MCF 10A (cell line): ENCODE results near the gene C14orf132. TPM values are rescaled to one million over a fixed set of nuclear protein-coding genes. Genes with fewer than 3 reads are reported as not detected.

ENCODE experiments used
- BruUV-seq: library from RNA; stranded (reverse); fragments of 400-500 nt; replicated peaks from 2 replicates; lab custom pipeline; 2021; lab: Mats Ljungman, UMichigan
- CTCF ChIA-PET: fragments of 300-600 bp; sonication (Branson Sonifier 250); formaldehyde crosslinking; extraction: SDS; loops from one replicate; lab custom pipeline; 2021; ENCODE audit warnings: antibody characterized with exemption, inconsistent platforms; lab: Yijun Ruan, JAX
- POLR2A ChIA-PET: fragments of 300-600, 350-650 bp; sonication (Branson Sonifier 250); formaldehyde crosslinking; extraction: SDS; loops from one replicate; lab custom pipeline; 2020; ENCODE audit warnings: antibody characterized with exemption, inconsistent platforms; lab: Yijun Ruan, JAX
- DNase-seq: peaks from one replicate; pipeline ENCODE4 v3.0.0-alpha.2; 2018; ENCODE audit not compliant: unreplicated experiment
- H3K27ac Mint-ChIP-seq: one replicate; pipeline ENCODE4 v1.8.0; 2022; ENCODE audit warnings: mild to moderate bottlenecking, low read depth, mixed read lengths; ENCODE audit not compliant: unreplicated experiment
- H3K27me3 Mint-ChIP-seq: one replicate; pipeline ENCODE4 v1.8.0; 2022; ENCODE audit warnings: mixed read lengths; ENCODE audit not compliant: insufficient read depth, unreplicated experiment
- H3K36me3 Mint-ChIP-seq: one replicate; pipeline ENCODE4 v1.8.0; 2022; ENCODE audit warnings: mild to moderate bottlenecking, moderate library complexity, mixed read lengths; ENCODE audit not compliant: insufficient read depth, unreplicated experiment
- H3K4me1 Mint-ChIP-seq: one replicate; pipeline ENCODE4 v1.8.0; 2022; ENCODE audit warnings: mixed read lengths; ENCODE audit not compliant: insufficient read depth, unreplicated experiment
- H3K4me3 Mint-ChIP-seq: one replicate; pipeline ENCODE4 v1.8.0; 2022; ENCODE audit warnings: mild to moderate bottlenecking, moderate library complexity, mixed read lengths; ENCODE audit not compliant: unreplicated experiment
- H3K9me3 Mint-ChIP-seq: one replicate; pipeline ENCODE4 v1.8.0; 2022; ENCODE audit warnings: mixed read lengths; ENCODE audit not compliant: unreplicated experiment
- intact Hi-C: fragments of 100-400 bp; cut with micrococcal nuclease; formaldehyde crosslinking; loops from 2 replicates; pipeline ENCODE4 v1.14.1; 2022
- total RNA-seq: library from RNA; stranded (reverse); gene quantifications from 2 replicates; pipeline ENCODE4 v1.2.3, GENCODE V29; 2022
- TF ChIP-seq, protein P1 (sequence below): fragments of 200-600 bp; IDR thresholded peaks from one replicate; pipeline ENCODE4 v1.8.0; 2022; ENCODE audit warnings: antibody characterized with exemption, mild to moderate bottlenecking; ENCODE audit not compliant: unreplicated experiment

C14orf132 gene
- total RNA-seq, 1 experiment from 2014 or later: not detected

DNA sequence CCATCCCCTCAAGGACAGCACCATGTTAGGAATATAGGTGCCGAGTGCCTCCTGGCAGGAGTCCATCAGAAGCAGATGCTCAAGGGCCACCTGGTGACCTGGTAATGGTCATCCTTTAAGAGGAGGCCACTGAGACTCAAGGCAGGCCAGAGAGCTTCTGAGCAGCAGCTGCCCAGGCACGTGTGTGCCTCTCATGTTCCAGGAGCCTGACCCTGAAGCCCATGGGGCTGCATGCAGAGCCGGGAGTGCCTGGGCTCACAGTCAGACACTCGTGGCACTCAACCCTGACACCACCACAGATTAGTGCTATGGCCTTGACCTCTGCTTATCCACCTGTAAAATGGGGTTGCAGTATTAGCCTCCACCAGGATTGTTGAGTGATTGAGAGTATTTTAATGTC lies 45.6 kb downstream of the C14orf132 start:
- H3K9me3 Mint-ChIP-seq: no peaks in the 10 kb centered on the region

DNA sequence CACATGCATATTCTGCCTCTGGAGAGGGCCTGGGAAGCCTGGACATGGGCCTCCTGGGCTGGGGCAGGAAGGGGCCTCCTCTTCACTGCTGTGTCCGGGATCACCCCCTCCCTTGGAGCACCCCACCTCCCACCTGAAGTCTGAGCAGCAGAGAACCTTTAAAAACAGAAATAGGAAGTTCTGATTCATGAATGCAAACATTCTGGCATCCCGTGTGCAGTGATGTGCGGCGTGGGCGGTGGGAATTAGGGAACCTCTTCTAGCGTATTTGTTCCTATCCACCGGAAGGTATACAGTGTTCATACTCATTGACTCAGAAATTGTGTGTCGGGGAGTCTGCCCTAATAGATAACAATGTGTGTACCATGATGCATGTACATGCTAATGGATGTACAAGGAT lies 46.2 kb downstream of the C14orf132 start:
- DNase-seq: peak; percentile 68
- no peaks in the 10 kb centered on the region for H3K36me3 Mint-ChIP-seq
- intact Hi-C loops: no loop called here
- TF ChIP-seq, protein P1, sequence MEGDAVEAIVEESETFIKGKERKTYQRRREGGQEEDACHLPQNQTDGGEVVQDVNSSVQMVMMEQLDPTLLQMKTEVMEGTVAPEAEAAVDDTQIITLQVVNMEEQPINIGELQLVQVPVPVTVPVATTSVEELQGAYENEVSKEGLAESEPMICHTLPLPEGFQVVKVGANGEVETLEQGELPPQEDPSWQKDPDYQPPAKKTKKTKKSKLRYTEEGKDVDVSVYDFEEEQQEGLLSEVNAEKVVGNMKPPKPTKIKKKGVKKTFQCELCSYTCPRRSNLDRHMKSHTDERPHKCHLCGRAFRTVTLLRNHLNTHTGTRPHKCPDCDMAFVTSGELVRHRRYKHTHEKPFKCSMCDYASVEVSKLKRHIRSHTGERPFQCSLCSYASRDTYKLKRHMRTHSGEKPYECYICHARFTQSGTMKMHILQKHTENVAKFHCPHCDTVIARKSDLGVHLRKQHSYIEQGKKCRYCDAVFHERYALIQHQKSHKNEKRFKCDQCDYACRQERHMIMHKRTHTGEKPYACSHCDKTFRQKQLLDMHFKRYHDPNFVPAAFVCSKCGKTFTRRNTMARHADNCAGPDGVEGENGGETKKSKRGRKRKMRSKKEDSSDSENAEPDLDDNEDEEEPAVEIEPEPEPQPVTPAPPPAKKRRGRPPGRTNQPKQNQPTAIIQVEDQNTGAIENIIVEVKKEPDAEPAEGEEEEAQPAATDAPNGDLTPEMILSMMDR: no peak
- H3K4me1 Mint-ChIP-seq: peaks cover 38% of the 10 kb centered on the region
- no peaks in the 10 kb centered on the region for H3K27me3 Mint-ChIP-seq
- H3K9me3 Mint-ChIP-seq: no peaks in the 10 kb centered on the region
- ChIA-PET POLR2A (interaction anchor here (1.1 kb wide), 1 partner anchor 161 kb away, joined by 3 read pairs; no protein-coding TSS in a partner anchor), CTCF (interaction anchor here (0.7 kb wide), 1 partner anchor 10 kb away, joined by 3 read pairs; no protein-coding TSS in a partner anchor)
- H3K4me3 Mint-ChIP-seq: no peak overlapping the region
- peak overlapping the region; percentile 92 for H3K27ac Mint-ChIP-seq
- no TSS peak for BruUV-seq

More for the DNA sequence above, 45.6 kb downstream of the C14orf132 start:
- Mint-ChIP-seq H3K27me3 (no peaks in the 10 kb centered on the region), H3K27ac (no peak overlapping the region), H3K4me3 (no peak overlapping the region), H3K36me3 (no peaks in the 10 kb centered on the region), H3K4me1 (peaks cover 38% of the 10 kb centered on the region)
- BruUV-seq: no TSS peak
- no peak for DNase-seq
- ChIA-PET POLR2A (no interaction called here), CTCF (interaction anchor here (0.7 kb wide), 1 partner anchor 11 kb away, joined by 3 read pairs; no protein-coding TSS in a partner anchor)
- TF ChIP-seq, protein P1: no peak
- intact Hi-C loops: no loop called here

DNA sequence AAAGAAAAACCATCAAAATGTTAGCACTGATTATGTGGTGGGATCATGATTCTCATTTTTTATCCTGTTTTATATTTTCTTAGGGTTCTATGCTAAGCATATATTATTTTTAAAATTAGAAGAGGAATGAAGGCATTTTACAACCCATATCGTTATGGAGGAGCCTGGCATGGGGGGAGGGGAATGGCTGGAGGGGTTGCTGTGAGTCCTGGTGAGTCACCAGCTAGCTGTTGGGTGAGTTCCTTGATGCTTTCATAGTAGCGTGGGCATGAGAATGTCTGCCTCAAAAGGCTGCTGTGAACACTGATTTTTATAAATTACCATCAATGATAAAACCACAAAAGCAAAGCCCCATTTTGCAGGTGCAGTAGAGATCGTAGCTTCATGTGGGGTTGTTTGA lies 46.9 kb downstream of the C14orf132 start:
- DNase-seq: peak; percentile 84
- CTCF ChIA-PET: interaction anchor here (0.7 to 1.5 kb wide), 9 partner anchors 8 to 504 kb away, joined by 3 to 7 read pairs (median 4); no protein-coding TSS in a partner anchor
- no peaks in the 10 kb centered on the region for H3K27me3 Mint-ChIP-seq
- POLR2A ChIA-PET: interaction anchor here (0.9 to 2.0 kb wide), 7 partner anchors 8 to 552 kb away, joined by 3 to 13 read pairs (median 5); no protein-coding TSS in a partner anchor
- no peaks in the 10 kb centered on the region for H3K9me3 Mint-ChIP-seq
- intact Hi-C loops: no loop called here
- no peaks in the 10 kb centered on the region for H3K36me3 Mint-ChIP-seq
- peaks cover 38% of the 10 kb centered on the region for H3K4me1 Mint-ChIP-seq
- TF ChIP-seq, protein P1: no peak
- H3K4me3 Mint-ChIP-seq: peak overlapping the region; percentile 22
- peak overlapping the region; percentile 92 for H3K27ac Mint-ChIP-seq
- TSS peak; percentile 89 for BruUV-seq

DNA sequence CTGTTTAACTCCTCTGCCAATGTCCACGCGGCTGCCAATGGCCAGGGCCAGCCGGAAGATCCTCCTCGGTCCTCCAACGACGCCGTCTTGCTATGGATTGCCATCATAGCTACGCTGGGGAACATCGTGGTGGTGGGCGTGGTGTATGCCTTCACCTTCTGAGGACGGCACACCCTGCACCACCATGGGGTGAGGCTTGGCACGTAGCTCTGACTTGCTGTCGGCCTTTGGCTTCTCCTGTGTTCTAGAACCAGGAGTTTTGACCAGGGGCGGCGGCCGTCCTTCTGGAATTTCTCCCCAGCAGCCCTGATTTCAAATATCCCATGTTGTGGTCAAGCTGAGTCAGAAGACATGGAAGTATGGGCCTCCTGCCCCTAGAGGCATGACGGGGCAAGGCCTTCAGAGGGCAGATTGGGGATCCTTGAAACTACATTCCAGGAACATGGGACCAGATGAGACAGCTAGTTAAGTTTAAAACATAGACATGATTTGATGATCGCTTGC lies 47.5 kb downstream of the C14orf132 start:
- POLR2A ChIA-PET: interaction anchor here (0.9 to 2.0 kb wide), 10 partner anchors 9 to 552 kb away, joined by 3 to 13 read pairs (median 4); no protein-coding TSS in a partner anchor
- no TSS peak for BruUV-seq
- intact Hi-C loops: no loop called here
- H3K36me3 Mint-ChIP-seq: no peaks in the 10 kb centered on the region
- H3K4me1 Mint-ChIP-seq: peaks cover 38% of the 10 kb centered on the region
- H3K27me3 Mint-ChIP-seq: no peaks in the 10 kb centered on the region
- TF ChIP-seq, protein P1: peak; percentile 34
- H3K27ac Mint-ChIP-seq: peak overlapping the region; percentile 92
- H3K9me3 Mint-ChIP-seq: no peaks in the 10 kb centered on the region
- DNase-seq: peak; percentile 88
- H3K4me3 Mint-ChIP-seq: peak overlapping the region; percentile 22
- CTCF ChIA-PET: interaction anchor here (0.7 to 1.5 kb wide), 10 partner anchors 8 to 504 kb away, joined by 3 to 7 read pairs (median 4); no protein-coding TSS in a partner anchor
